Measurements from ENCODE around the gene LRSAM1.

LRSAM1 gene

DNA sequence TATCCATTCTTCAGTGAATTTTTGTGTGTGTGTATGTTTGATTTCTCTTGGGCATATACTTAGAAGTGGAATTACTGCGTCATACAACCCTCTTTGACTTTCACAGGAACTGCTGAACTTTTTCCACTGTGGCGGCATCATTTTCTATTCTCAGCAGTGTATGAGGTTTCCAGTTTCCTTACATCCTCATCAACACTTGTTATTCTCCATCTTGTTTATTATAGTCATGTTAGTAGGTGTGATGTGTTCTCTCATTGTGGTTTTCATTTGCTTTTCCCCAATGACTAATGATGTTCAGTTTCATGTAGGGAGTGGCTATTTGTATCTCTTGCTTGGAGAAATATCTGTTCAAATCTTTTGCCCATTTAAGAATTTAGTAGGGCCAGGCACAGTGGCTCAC is 24.6 kb upstream of the LRSAM1 start:
- TF ChIP-seq, protein P1, sequence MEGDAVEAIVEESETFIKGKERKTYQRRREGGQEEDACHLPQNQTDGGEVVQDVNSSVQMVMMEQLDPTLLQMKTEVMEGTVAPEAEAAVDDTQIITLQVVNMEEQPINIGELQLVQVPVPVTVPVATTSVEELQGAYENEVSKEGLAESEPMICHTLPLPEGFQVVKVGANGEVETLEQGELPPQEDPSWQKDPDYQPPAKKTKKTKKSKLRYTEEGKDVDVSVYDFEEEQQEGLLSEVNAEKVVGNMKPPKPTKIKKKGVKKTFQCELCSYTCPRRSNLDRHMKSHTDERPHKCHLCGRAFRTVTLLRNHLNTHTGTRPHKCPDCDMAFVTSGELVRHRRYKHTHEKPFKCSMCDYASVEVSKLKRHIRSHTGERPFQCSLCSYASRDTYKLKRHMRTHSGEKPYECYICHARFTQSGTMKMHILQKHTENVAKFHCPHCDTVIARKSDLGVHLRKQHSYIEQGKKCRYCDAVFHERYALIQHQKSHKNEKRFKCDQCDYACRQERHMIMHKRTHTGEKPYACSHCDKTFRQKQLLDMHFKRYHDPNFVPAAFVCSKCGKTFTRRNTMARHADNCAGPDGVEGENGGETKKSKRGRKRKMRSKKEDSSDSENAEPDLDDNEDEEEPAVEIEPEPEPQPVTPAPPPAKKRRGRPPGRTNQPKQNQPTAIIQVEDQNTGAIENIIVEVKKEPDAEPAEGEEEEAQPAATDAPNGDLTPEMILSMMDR (IDR thresholded peaks at IDR 0.05; ENCODE audit: insufficient read depth, low read depth, low read length, missing control alignments): no peak
- peak; percentile 38 for DNase-seq (ENCODE audit: low read depth)
- H3K4me3 ChIP-seq (ENCODE audit: low read depth, low read length): no peak overlapping the region

DNA sequence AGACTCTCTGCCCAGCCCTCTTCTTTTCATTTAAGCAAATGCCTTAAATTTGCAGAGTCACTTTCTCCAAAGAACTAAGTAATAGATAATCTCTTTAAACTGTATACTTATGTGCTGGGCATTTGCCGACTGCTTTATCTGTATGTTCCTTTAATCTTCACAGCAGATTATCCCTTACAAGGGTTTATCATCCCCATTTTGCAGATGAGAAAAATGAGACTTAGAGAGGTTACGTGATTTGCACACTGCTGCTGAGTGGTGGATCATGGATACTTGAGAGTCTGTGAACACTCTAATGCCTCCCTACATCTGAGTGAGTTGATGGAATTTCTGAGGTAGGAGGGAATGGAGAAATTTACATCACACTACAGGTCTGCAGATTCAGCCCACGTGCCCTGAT is 23.0 kb upstream of the LRSAM1 start:
- no peak overlapping the region for H3K4me3 ChIP-seq (ENCODE audit: low read depth, low read length)
- no peak for DNase-seq (ENCODE audit: low read depth)
- TF ChIP-seq, protein P1 (IDR thresholded peaks at IDR 0.05; ENCODE audit: insufficient read depth, low read depth, low read length, missing control alignments): no peak

DNA sequence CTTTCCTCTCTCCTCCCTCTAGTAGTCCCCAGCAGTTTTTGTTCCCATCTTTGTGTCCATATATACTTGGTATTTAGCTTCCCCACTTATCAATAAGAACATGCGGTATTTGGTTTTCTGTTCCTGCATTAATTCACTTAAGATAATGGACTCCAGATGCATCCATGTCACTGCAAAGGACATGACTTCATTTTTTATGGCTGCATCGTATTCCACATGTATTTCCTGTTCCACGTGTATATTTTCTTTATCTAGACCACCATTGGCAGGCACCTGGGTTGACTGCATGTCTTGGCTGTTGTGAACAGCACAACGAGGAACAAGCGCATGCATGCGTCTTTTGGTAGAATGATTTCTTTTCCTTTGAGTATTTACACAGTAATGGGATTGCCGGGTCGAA is 20.9 kb upstream of the LRSAM1 start:
- DNase-seq (ENCODE audit: low read depth): no peak
- TF ChIP-seq, protein P1 (IDR thresholded peaks at IDR 0.05; ENCODE audit: insufficient read depth, low read depth, low read length, missing control alignments): no peak
- H3K4me3 ChIP-seq (ENCODE audit: low read depth, low read length): no peak overlapping the region

DNA sequence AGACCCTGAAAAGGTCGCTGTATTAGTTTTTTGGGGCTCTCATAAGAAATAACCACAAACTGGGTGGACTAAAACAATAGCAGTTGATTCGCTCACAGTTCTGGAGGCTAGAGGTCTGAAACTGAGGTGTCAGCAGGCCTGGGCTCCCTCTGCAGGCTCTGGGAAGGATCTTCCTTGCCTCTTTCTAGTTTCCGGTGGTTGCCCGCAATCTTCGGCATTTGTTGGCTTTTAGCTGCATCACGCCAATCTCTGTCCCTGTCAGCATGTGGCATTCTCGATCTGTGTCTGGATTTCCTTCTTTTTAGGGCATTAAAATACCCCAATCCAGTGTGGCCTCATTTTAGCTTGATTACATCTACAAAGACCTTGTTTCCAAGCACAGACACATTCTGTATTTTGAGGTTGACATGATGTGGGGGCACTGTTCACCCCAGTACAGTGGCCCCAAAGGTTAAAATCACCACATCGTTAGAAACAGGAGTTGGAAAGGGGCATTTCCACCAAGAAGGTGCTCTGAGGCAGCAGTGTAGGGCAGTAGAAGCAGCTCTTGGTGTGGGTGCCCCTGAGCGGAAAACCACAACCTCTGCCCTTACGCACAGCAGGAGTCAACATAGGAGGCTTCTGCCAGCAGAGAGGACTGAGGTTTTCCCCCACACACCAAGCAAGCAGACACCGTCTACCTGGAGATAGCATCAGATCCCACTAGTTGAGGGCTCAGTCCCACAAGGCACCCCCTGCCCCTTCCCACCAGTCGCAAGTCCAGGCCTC is 13.6 kb upstream of the LRSAM1 start:
- TF ChIP-seq, protein P1 (IDR thresholded peaks at IDR 0.05; ENCODE audit: insufficient read depth, low read depth, low read length, missing control alignments): no peak
- DNase-seq (ENCODE audit: low read depth): no peak
- H3K4me3 ChIP-seq (ENCODE audit: low read depth, low read length): no peak overlapping the region

DNA sequence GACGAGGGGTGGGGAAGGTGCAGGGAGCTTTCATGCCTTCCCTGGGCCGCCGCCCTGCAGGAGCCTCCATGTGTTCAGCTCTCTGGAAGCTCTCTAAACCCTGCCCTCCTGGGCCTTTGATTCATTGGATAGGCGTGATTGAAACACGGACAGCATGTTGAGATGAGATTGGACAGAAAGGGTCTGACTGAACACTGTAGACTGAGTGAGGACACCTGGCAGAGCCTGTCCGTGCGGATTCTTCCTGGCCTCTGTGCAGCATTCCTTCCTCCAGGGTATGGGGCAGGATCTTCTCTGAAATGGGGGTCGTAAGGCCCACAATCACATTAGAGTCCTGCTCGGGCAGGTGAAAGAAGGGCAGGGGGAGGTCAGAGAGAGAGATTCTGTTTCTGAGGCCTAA is 12.9 kb upstream of the LRSAM1 start:
- no peak overlapping the region for H3K4me3 ChIP-seq (ENCODE audit: low read depth, low read length)
- DNase-seq (ENCODE audit: low read depth): no peak
- TF ChIP-seq, protein P1 (IDR thresholded peaks at IDR 0.05; ENCODE audit: insufficient read depth, low read depth, low read length, missing control alignments): no peak

DNA sequence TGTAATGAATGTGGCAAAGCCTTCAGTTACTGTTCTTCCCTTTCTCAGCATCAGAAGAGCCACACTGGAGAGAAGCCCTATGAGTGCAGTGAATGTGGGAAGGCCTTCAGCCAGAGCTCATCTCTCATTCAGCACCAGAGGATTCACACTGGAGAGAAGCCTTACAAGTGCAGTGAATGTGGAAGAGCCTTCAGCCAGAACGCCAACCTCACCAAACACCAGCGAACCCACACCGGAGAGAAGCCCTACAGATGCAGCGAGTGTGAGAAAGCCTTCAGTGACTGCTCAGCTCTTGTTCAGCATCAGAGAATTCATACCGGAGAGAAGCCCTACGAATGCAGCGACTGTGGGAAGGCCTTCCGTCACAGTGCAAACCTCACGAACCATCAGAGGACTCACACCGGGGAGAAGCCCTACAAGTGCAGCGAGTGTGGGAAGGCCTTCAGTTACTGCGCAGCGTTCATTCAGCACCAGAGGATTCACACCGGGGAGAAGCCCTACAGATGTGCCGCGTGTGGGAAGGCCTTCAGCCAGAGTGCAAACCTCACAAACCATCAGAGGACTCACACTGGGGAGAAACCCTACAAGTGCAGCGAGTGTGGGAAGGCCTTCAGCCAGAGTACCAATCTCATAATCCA is 6.9 kb upstream of the LRSAM1 start:
- DNase-seq (ENCODE audit: low read depth): peak; percentile 44
- TF ChIP-seq, protein P1 (IDR thresholded peaks at IDR 0.05; ENCODE audit: insufficient read depth, low read depth, low read length, missing control alignments): no peak
- H3K4me3 ChIP-seq (ENCODE audit: low read depth, low read length): no peak overlapping the region

Measured in GM12865 (cell line).